WI38 (cell line): Measurements from ENCODE around the gene ALDH8A1.

Experiments
- H3K4me3 ChIP-seq: 2 replicates; pipeline ENCODE4 v1.5.1; 2011; ENCODE audit warnings: low read depth, mild to moderate bottlenecking, control low read depth, low read length
- CTCF ChIP-seq: IDR thresholded peaks from 2 replicates; pipeline ENCODE4 v1.5.1; 2012; ENCODE audit warnings: low read depth, mild to moderate bottlenecking, control low read depth, low read length

ALDH8A1 gene

GRCh38 chr6:134928151-134928900 lies 21.6 kb downstream of the ALDH8A1 start:
- TF ChIP-seq CTCF, result no peak
- no peak overlapping the region for H3K4me3 ChIP-seq

- no peak for TF ChIP-seq CTCF
- H3K4me3 ChIP-seq, result no peak overlapping the region
These were observed 24.1 kb downstream of the ALDH8A1 start for GRCh38 chr6:134925800-134926199.

- no peak overlapping the region for H3K4me3 ChIP-seq
- TF ChIP-seq CTCF, result no peak
These were observed 28.1 kb downstream of the ALDH8A1 start for GRCh38 chr6:134921721-134922261.

GRCh38 chr6:134921276-134921675 lies 28.6 kb downstream of the ALDH8A1 start:
- H3K4me3 ChIP-seq, result no peak overlapping the region
- no peak for TF ChIP-seq CTCF

GRCh38 chr6:134920422-134920821 lies 29.5 kb downstream of the ALDH8A1 start:
- TF ChIP-seq CTCF, result no peak
- H3K4me3 ChIP-seq, result no peak overlapping the region

GRCh38 chr6:134918418-134918961 lies 31.4 kb downstream of the ALDH8A1 start:
- TF ChIP-seq CTCF, result no peak

GRCh38 chr6:134911547-134911946 lies 38.4 kb downstream of the ALDH8A1 start:
- TF ChIP-seq CTCF, result no peak

More at GRCh38 chr6:134918418-134918961, 31.4 kb downstream of the ALDH8A1 start:
- H3K4me3 ChIP-seq, result no peak overlapping the region

More at GRCh38 chr6:134911547-134911946, 38.4 kb downstream of the ALDH8A1 start:
- no peak overlapping the region for H3K4me3 ChIP-seq
